WTC11 (cell line): ENCODE results near the gene CUEDC1. TPM values are rescaled to one million over a fixed set of nuclear protein-coding genes. Genes with fewer than 3 reads are reported as not detected.
A peak's percentile ranks its signal among the peaks of the same experiment; 100 is the strongest.

ENCODE experiments used
- ATAC-seq: fragments of 200-7000 bp; cut with Tn5 transposase; 2 replicates; pipeline ENCODE4 v1.10.0; 2021; ENCODE audit warnings: mild to moderate bottlenecking, moderate library complexity
- CTCF ChIA-PET: fragments of 300-600 bp; sonication (Branson Sonifier 250); formaldehyde crosslinking; loops from one replicate; lab custom pipeline; 2021; ENCODE audit warnings: antibody characterized with exemption; lab: Charles Lee
- POLR2A ChIA-PET: fragments of 350-600 bp; sonication (Branson Sonifier 250); formaldehyde crosslinking; loops from one replicate; lab custom pipeline; 2021; ENCODE audit warnings: antibody characterized with exemption; lab: Charles Lee
- DNase-seq: peaks from one replicate; pipeline ENCODE4 v3.0.0; 2021; ENCODE audit warnings: low spot score
- H3K27ac Mint-ChIP-seq: 2 replicates; pipeline ENCODE4 v1.8.0; 2021; ENCODE audit warnings: mixed read lengths
- H3K27me3 Mint-ChIP-seq: 2 replicates; pipeline ENCODE4 v1.8.0; 2021; ENCODE audit warnings: low read depth, mild to moderate bottlenecking, moderate library complexity, mixed read lengths
- H3K36me3 Mint-ChIP-seq: 2 replicates; pipeline ENCODE4 v1.8.0; 2021; ENCODE audit warnings: mixed read lengths
- H3K4me1 Mint-ChIP-seq: 2 replicates; pipeline ENCODE4 v1.8.0; 2022; ENCODE audit warnings: mixed read lengths
- H3K4me3 Mint-ChIP-seq: 2 replicates; pipeline ENCODE4 v1.8.0; 2021; ENCODE audit warnings: mild to moderate bottlenecking, moderate library complexity, mixed read lengths
- H3K9me3 Mint-ChIP-seq: 2 replicates; pipeline ENCODE4 v1.8.0; 2021; ENCODE audit warnings: mixed read lengths
- AFF4 ChIP-seq: sonication (generic); formaldehyde crosslinking; IDR thresholded peaks from 2 replicates; pipeline ENCODE4 v1.8.1; 2023; ENCODE audit warnings: mild to moderate bottlenecking, missing genetic modification reagents, borderline replicate concordance
- ATF1 ChIP-seq: sonication (generic); formaldehyde crosslinking; IDR thresholded peaks from 2 replicates; pipeline ENCODE4 v1.8.1; 2023; ENCODE audit warnings: mild to moderate bottlenecking, moderate library complexity, missing genetic modification reagents
- ATF6 ChIP-seq: sonication (generic); formaldehyde crosslinking; IDR thresholded peaks from 2 replicates; pipeline ENCODE4 v1.8.1; 2023; ENCODE audit warnings: mild to moderate bottlenecking, missing genetic modification reagents
- CREM ChIP-seq: sonication (generic); formaldehyde crosslinking; IDR thresholded peaks from 2 replicates; pipeline ENCODE4 v1.8.1; 2022; ENCODE audit warnings: mild to moderate bottlenecking, missing genetic modification reagents, moderate library complexity
- E2F5 ChIP-seq: sonication (generic); formaldehyde crosslinking; IDR thresholded peaks from 2 replicates; pipeline ENCODE4 v1.8.1; 2022; ENCODE audit warnings: mild to moderate bottlenecking, moderate library complexity, missing genetic modification reagents
- ELF4 ChIP-seq: sonication (generic); formaldehyde crosslinking; IDR thresholded peaks from 2 replicates; pipeline ENCODE4 v1.8.1; 2022; ENCODE audit warnings: low read depth, mild to moderate bottlenecking, moderate library complexity, missing genetic modification reagents
- EMX1 ChIP-seq: fragments of 250-450 bp; sonication (Bioruptor Pico); IDR thresholded peaks from 2 replicates; pipeline ENCODE4 v1.8.0; 2021; ENCODE audit warnings: mild to moderate bottlenecking
- HMGA2 ChIP-seq: fragments of 250-450 bp; sonication (Bioruptor Pico); IDR thresholded peaks from 2 replicates; pipeline ENCODE4 v1.4.0; 2021; ENCODE audit warnings: mild to moderate bottlenecking, moderate library complexity
- IRF2 ChIP-seq: sonication (generic); formaldehyde crosslinking; IDR thresholded peaks from 2 replicates; pipeline ENCODE4 v1.8.0; 2022; ENCODE audit warnings: low read depth, missing genetic modification reagents, borderline replicate concordance
- MYBL2 ChIP-seq: sonication (generic); formaldehyde crosslinking; IDR thresholded peaks from 2 replicates; pipeline ENCODE4 v1.8.1; 2023; ENCODE audit warnings: mild to moderate bottlenecking, moderate library complexity, missing genetic modification reagents
- NR3C1 ChIP-seq: sonication (generic); formaldehyde crosslinking; conservative IDR thresholded peaks from 2 replicates; pipeline ENCODE4 v1.8.1; 2023; ENCODE audit warnings: low read depth, mild to moderate bottlenecking, missing genetic modification reagents
- SMAD3 ChIP-seq: sonication (generic); formaldehyde crosslinking; IDR thresholded peaks from 2 replicates; pipeline ENCODE4 v1.8.0; 2022; ENCODE audit warnings: missing genetic modification reagents, mild to moderate bottlenecking, borderline replicate concordance
- SMAD4 ChIP-seq: sonication (generic); formaldehyde crosslinking; IDR thresholded peaks from 2 replicates; pipeline ENCODE4 v1.8.0; 2022; ENCODE audit warnings: mild to moderate bottlenecking, missing genetic modification reagents
- SP1 ChIP-seq: sonication (generic); formaldehyde crosslinking; conservative IDR thresholded peaks from 2 replicates; pipeline ENCODE4 v1.8.1; 2022; ENCODE audit warnings: missing genetic modification reagents
- TEAD1 ChIP-seq: sonication (generic); formaldehyde crosslinking; IDR thresholded peaks from 2 replicates; pipeline ENCODE4 v1.8.0; 2022; ENCODE audit warnings: mild to moderate bottlenecking, missing genetic modification reagents
- TP53 ChIP-seq: sonication (generic); formaldehyde crosslinking; IDR thresholded peaks from 2 replicates; pipeline ENCODE4 v1.8.1; 2023; ENCODE audit warnings: mild to moderate bottlenecking, missing genetic modification reagents
- ZNF121 ChIP-seq: sonication (generic); formaldehyde crosslinking; IDR thresholded peaks from 2 replicates; pipeline ENCODE4 v1.8.0; 2023; ENCODE audit warnings: missing genetic modification reagents
- ZNF219 ChIP-seq: sonication (generic); formaldehyde crosslinking; IDR thresholded peaks from 2 replicates; pipeline ENCODE4 v1.8.0; 2023; ENCODE audit warnings: missing genetic modification reagents, mild to moderate bottlenecking, borderline replicate concordance
- ZNF425 ChIP-seq: fragments of 250-450 bp; sonication (Bioruptor Pico); conservative IDR thresholded peaks from 2 replicates; pipeline ENCODE4 v1.9.0; 2021; ENCODE audit warnings: mild to moderate bottlenecking
- ZNF512 ChIP-seq: sonication (generic); formaldehyde crosslinking; IDR thresholded peaks from 2 replicates; pipeline ENCODE4 v1.8.1; 2022; ENCODE audit warnings: missing genetic modification reagents, borderline replicate concordance
- total RNA-seq: library from RNA; stranded (reverse); gene quantifications from 3 replicates; pipeline ENCODE4 v1.2.3, GENCODE V29; 2021
- TF ChIP-seq, protein P1 (sequence below): sonication (generic); formaldehyde crosslinking; IDR thresholded peaks from 2 replicates; pipeline ENCODE4 v1.8.0; 2022; ENCODE audit warnings: mild to moderate bottlenecking, missing genetic modification reagents
- TF ChIP-seq, protein P2 (sequence below): fragments of 200-600 bp; IDR thresholded peaks from 2 replicates; pipeline ENCODE4 v1.8.0; 2022; ENCODE audit warnings: antibody characterized with exemption

CUEDC1 gene
- total RNA-seq, 1 experiment from 2014 or later: 12.2 TPM

DNA sequence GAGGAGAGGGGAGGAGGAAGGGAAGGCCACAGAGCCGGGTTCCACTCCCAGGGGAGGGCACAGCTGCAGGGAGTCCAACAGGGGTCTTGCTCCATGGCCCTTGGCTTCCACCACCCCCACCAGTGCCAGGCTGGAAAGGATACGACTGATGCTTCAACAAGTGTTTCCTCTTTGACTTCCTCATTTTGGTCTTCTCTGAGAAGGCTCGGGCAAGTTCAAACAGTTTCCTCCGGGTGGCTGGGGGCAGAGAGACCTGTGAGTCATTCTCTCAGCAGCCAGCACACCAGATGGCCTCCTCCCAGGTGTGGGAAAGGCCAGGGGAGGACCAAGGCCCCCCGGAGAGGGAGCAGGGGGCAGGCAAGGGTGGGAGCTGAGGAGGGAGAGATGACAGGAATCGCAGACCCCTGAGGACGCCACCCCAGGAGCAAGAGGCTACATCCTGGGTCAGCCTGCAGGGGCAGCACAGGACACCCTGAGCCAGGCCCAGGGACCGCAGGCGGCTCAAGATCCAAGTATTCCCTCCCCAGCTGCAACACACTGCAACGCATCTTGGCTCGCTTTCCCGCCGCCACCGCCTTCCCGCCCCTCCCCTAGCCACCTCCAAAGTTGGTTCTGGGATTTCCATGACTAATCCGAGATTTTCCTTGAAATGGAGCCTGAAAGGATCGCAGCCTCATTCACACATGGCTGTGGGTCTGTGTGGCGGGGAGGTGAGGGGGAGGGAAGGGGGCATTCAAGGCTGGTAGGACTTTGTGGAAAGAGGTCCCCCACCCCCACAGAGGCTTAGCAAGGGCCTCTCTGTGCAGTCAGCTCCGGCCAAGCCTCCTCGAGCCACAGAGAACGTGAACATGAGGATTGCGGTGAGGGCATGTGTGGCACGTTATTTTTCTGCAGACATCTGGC lies 87.0 kb downstream of the CUEDC1 start (continued):
- TF ChIP-seq NR3C1 (no peak), CREM (no peak), ELF4 (CRISPR knock-in tag) (no peak), TP53 (CRISPR knock-in tag) (no peak), SMAD4 (CRISPR knock-in tag) (no peak), MYBL2 (CRISPR knock-in tag) (no peak), IRF2 (CRISPR knock-in tag) (no peak), ZNF512 (CRISPR knock-in tag) (no peak), ZNF219 (CRISPR knock-in tag) (no peak), SMAD3 (CRISPR knock-in tag) (no peak), ZNF121 (peak; percentile 51; the same call in 1 of the 2 replicates), TEAD1 (no peak), SP1 (no peak), EMX1 (CRISPR knock-in tag) (no peak), E2F5 (0 out of 2 replicates have a peak, but pooled peaks have one; percentile 44)
- TF ChIP-seq, protein P1, sequence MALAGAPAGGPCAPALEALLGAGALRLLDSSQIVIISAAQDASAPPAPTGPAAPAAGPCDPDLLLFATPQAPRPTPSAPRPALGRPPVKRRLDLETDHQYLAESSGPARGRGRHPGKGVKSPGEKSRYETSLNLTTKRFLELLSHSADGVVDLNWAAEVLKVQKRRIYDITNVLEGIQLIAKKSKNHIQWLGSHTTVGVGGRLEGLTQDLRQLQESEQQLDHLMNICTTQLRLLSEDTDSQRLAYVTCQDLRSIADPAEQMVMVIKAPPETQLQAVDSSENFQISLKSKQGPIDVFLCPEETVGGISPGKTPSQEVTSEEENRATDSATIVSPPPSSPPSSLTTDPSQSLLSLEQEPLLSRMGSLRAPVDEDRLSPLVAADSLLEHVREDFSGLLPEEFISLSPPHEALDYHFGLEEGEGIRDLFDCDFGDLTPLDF (CRISPR knock-in tag): no peak
- TF ChIP-seq, protein P2, sequence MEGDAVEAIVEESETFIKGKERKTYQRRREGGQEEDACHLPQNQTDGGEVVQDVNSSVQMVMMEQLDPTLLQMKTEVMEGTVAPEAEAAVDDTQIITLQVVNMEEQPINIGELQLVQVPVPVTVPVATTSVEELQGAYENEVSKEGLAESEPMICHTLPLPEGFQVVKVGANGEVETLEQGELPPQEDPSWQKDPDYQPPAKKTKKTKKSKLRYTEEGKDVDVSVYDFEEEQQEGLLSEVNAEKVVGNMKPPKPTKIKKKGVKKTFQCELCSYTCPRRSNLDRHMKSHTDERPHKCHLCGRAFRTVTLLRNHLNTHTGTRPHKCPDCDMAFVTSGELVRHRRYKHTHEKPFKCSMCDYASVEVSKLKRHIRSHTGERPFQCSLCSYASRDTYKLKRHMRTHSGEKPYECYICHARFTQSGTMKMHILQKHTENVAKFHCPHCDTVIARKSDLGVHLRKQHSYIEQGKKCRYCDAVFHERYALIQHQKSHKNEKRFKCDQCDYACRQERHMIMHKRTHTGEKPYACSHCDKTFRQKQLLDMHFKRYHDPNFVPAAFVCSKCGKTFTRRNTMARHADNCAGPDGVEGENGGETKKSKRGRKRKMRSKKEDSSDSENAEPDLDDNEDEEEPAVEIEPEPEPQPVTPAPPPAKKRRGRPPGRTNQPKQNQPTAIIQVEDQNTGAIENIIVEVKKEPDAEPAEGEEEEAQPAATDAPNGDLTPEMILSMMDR: peak; percentile 23

- no peaks in the 10 kb centered on the region for H3K9me3 Mint-ChIP-seq
- ChIA-PET POLR2A (no interaction called here), CTCF (interaction anchor here (0.7 to 4.4 kb wide), 11 partner anchors 8 to 140 kb away, joined by 3 to 18 read pairs (median 6); partner anchors contain the start of gene SRSF1)
- H3K4me1 Mint-ChIP-seq: peaks cover 51% of the 10 kb centered on the region
- H3K27ac Mint-ChIP-seq: no peak overlapping the region
- no peak for DNase-seq
- peaks cover 17% of the 10 kb centered on the region for H3K27me3 Mint-ChIP-seq
- H3K4me3 Mint-ChIP-seq: no peak overlapping the region
- ATAC-seq: no peak
- H3K36me3 Mint-ChIP-seq: no peaks in the 10 kb centered on the region; the same call in 1 of the 2 replicates
- TF ChIP-seq AFF4 (CRISPR knock-in tag): no peak
- no peak for TF ChIP-seq ATF6 (CRISPR knock-in tag)
- TF ChIP-seq ZNF425 (CRISPR knock-in tag): no peak
- no peak for TF ChIP-seq TEAD1
- no peak for TF ChIP-seq ATF1 (CRISPR knock-in tag)
- TF ChIP-seq ZNF219 (CRISPR knock-in tag): no peak
- no peak for TF ChIP-seq HMGA2 (CRISPR knock-in tag)
Observed at GRCh38 chr17:57867126-57867525, 88.1 kb downstream of the CUEDC1 start.
